HepG2 (cell line): ENCODE measurements around the gene NT5C2. TPM values are rescaled to one million over a fixed set of nuclear protein-coding genes. Genes with fewer than 3 reads are reported as not detected.

Experiments
- AKAP8 ChIP-seq: sonication (generic); formaldehyde crosslinking; IDR thresholded peaks from 2 replicates; pipeline ENCODE4 v1.5.1; 2020; ENCODE audit warnings: mild to moderate bottlenecking, missing genetic modification reagents
- ATRX ChIP-seq: sonication (generic); formaldehyde crosslinking; IDR thresholded peaks from 2 replicates; pipeline ENCODE4 v1.4.0; 2020; ENCODE audit warnings: missing genetic modification reagents, borderline replicate concordance
- GATAD1 ChIP-seq: IDR thresholded peaks from 2 replicates; pipeline ENCODE4 v1.6.1; 2016; ENCODE audit warnings: missing genetic modification reagents, missing compliant biosample characterization
- HNF4G ChIP-seq, 2 experiments: sonication (generic) in 1 of 2; formaldehyde crosslinking in 1 of 2; IDR thresholded peaks; 2 replicates each; pipeline versions ENCODE4 v1.4.0 to v1.6.1; 2011 to 2020; ENCODE audit warnings: borderline replicate concordance in 2 of 2, low read depth in 2 of 2, mild to moderate bottlenecking in 2 of 2, low read length in 1 of 2, missing genetic modification reagents in 1 of 2, moderate library complexity in 1 of 2
- JUND ChIP-seq: sonication (generic); formaldehyde crosslinking; IDR thresholded peaks from 2 replicates; pipeline ENCODE4 v1.8.0; 2022; ENCODE audit warnings: mild to moderate bottlenecking, missing genetic modification reagents
- KDM4B ChIP-seq: sonication (generic); formaldehyde crosslinking; IDR thresholded peaks from 2 replicates; pipeline ENCODE4 v1.4.0; 2020; ENCODE audit warnings: missing genetic modification reagents
- KDM6A ChIP-seq: IDR thresholded peaks from 2 replicates; pipeline ENCODE4 v1.6.1; 2016; ENCODE audit warnings: low read depth
- MAZ ChIP-seq, 2 experiments: sonication (generic) in 1 of 2; formaldehyde crosslinking in 1 of 2; IDR thresholded peaks; 2 replicates each; pipeline versions ENCODE4 v1.5.0 to v1.6.1; 2012 to 2020; ENCODE audit warnings: low read depth in 2 of 2, mild to moderate bottlenecking in 2 of 2, borderline replicate concordance in 1 of 2, improper control_type of control experiment in 1 of 2, low read length in 1 of 2, missing genetic modification reagents in 1 of 2, moderate library complexity in 1 of 2
- MED8 ChIP-seq: sonication (generic); formaldehyde crosslinking; IDR thresholded peaks from 2 replicates; pipeline ENCODE4 v1.8.1; 2023; ENCODE audit warnings: mild to moderate bottlenecking, missing genetic modification reagents; ENCODE audit not compliant: insufficient replicate concordance
- MEIS2 ChIP-seq: sonication (generic); formaldehyde crosslinking; IDR thresholded peaks from 2 replicates; pipeline ENCODE4 v1.9.0; 2021; ENCODE audit warnings: mild to moderate bottlenecking, missing genetic modification reagents
- SETDB1 ChIP-seq: sonication (generic); formaldehyde crosslinking; IDR thresholded peaks from 2 replicates; pipeline ENCODE4 v1.5.1; 2020; ENCODE audit warnings: missing genetic modification reagents, mild to moderate bottlenecking, borderline replicate concordance
- YY1 ChIP-seq: IDR thresholded peaks from 2 replicates; pipeline ENCODE4 v1.6.1; 2011; ENCODE audit warnings: low read length, low read depth, moderate library complexity, mild to moderate bottlenecking; ENCODE audit not compliant: insufficient read depth, insufficient replicate concordance
- ZNF292 ChIP-seq: sonication (generic); formaldehyde crosslinking; IDR thresholded peaks from 2 replicates; pipeline ENCODE4 v1.8.1; 2022; ENCODE audit warnings: mild to moderate bottlenecking, low read depth, missing genetic modification reagents, borderline replicate concordance
- ZNF329 ChIP-seq: sonication (generic); formaldehyde crosslinking; IDR thresholded peaks from 2 replicates; pipeline ENCODE4 v1.9.0; 2021; ENCODE audit warnings: low read depth, mild to moderate bottlenecking, missing genetic modification reagents
- ZNF333 ChIP-seq: sonication (generic); formaldehyde crosslinking; IDR thresholded peaks from 2 replicates; pipeline ENCODE4 v1.4.0; 2020; ENCODE audit warnings: mild to moderate bottlenecking, missing genetic modification reagents, borderline replicate concordance
- ZNF367 ChIP-seq: sonication (generic); formaldehyde crosslinking; IDR thresholded peaks from 2 replicates; pipeline ENCODE4 v1.4.0; 2020; ENCODE audit warnings: missing genetic modification reagents, borderline replicate concordance
- ZNF644 ChIP-seq: IDR thresholded peaks from 2 replicates; pipeline ENCODE4 v1.6.1; 2016; ENCODE audit warnings: low read depth
- ZNF761 ChIP-seq: sonication (generic); formaldehyde crosslinking; conservative IDR thresholded peaks from 2 replicates; pipeline ENCODE4 v1.4.0; 2020; ENCODE audit warnings: mild to moderate bottlenecking, missing genetic modification reagents
- polyA plus RNA-seq, 8 experiments: library from polyadenylated mRNA; depleted of rRNA in 3 of 8; stranded (reverse) in 7 of 8; unstranded in 1 of 8; fragments of >200 nt; fragmentation: Illumina TruSeq in 4 of 8; extraction: Trizol in 4 of 8; gene quantifications; 2 replicates each; pipeline versions ENCODE4 v1.2.1 to v1.2.3, GENCODE V29; 2011 to 2016; ENCODE audit warnings: low read depth in 4 of 8, missing spikeins in 1 of 8, mixed read lengths in 1 of 8; ENCODE audit not compliant: insufficient read depth in 1 of 8
- total RNA-seq, 5 experiments: library from RNA; depleted of rRNA; stranded (reverse); fragments of >200 nt; fragmentation: Illumina TruSeq; extraction: Trizol; gene quantifications; 2 replicates each; pipeline ENCODE4 v1.2.3, GENCODE V29; 2016; ENCODE audit warnings: low read depth in 1 of 5
- TF ChIP-seq, protein P1 (sequence below), 2 experiments: fragments of 450-650 bp in 1 of 2; sonication (generic) in 1 of 2; formaldehyde crosslinking; IDR thresholded peaks; 2 replicates each; pipeline versions ENCODE4 v1.5.0 to v1.8.0; 2020 to 2022; ENCODE audit warnings: mild to moderate bottlenecking in 1 of 2, missing genetic modification reagents in 1 of 2
- TF ChIP-seq, protein P2 (sequence below): sonication (generic); formaldehyde crosslinking; IDR thresholded peaks from 2 replicates; pipeline ENCODE4 v1.4.0; 2020; ENCODE audit warnings: missing genetic modification reagents, borderline replicate concordance
- TF ChIP-seq, protein P3 (sequence below): sonication (generic); formaldehyde crosslinking; IDR thresholded peaks from 2 replicates; pipeline ENCODE4 v1.5.0; 2020; ENCODE audit warnings: missing genetic modification reagents

The NT5C2 gene
- total and polyA plus RNA-seq, 2 of the 13 experiments (the other 11 are each of a cell fraction or from before 2014, with no cell fraction given), result 40.6 to 55.2 TPM

DNA sequence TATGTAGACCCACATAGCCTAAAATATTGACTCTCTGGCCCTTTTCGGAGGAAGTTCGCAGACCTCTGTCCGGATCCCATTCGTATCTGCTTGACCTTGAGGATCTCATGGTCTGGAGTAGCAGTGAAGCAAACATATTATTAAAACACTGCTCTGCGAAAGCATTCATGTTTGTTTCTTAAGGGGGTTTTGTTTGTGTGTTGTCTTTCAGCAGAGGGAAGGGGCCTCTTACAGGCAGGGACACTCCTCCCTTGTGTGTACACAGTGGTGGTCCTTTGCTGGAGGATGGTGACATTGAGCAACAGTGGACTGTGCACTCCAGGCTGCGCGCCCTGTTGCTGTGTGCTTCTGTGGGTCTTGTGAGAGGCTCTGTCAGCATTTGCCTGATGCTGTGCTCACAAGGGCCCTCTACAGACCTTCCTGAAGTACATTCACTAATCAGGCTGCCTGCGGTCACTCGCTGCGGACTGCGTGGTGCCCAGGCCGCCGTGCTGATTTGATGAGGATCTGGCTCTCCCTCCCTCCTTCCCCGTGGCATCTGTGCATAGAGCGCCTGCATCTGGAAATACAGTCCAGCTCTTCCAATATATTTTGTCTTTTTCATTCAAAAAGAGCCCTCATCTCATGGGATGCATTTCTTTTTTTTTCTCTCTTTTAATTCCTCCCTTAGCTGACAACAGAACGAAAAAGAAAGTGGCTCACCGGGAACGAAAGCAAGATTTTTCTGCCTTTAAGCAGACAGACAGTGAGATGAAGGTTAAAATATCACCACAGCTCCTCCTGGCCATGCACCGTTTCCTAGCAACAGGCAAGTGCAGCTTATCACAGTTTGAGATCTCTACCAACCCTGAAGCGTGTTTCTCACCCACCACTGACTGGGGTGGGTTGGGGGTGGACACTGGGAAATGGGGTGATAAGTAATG is 139.2 kb downstream of the NT5C2 start (continued):
- TF ChIP-seq, protein P1, sequence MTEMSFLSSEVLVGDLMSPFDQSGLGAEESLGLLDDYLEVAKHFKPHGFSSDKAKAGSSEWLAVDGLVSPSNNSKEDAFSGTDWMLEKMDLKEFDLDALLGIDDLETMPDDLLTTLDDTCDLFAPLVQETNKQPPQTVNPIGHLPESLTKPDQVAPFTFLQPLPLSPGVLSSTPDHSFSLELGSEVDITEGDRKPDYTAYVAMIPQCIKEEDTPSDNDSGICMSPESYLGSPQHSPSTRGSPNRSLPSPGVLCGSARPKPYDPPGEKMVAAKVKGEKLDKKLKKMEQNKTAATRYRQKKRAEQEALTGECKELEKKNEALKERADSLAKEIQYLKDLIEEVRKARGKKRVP (CRISPR knock-in tag; IDR thresholded peaks at IDR 0.05), result peak in 1 of 2 experiments; percentile 70; a peak in 2 of 4 replicates
- 0 out of 2 replicates have a peak, but pooled peaks have one; percentile 66 for TF ChIP-seq ZNF329 (CRISPR knock-in tag)
- peak; percentile 93 for TF ChIP-seq KDM6A
- TF ChIP-seq GATAD1 (CRISPR knock-in tag), result peak; percentile 83
- TF ChIP-seq JUND (CRISPR knock-in tag), result no peak; the same call in 1 of the 2 replicates
- peak; percentile 95 for TF ChIP-seq KDM4B (CRISPR knock-in tag)
- no peak for TF ChIP-seq ZNF367 (CRISPR knock-in tag)
- peak; percentile 62 for TF ChIP-seq YY1
- peak; percentile 96 for TF ChIP-seq ZNF761 (CRISPR knock-in tag)
- TF ChIP-seq, protein P2, sequence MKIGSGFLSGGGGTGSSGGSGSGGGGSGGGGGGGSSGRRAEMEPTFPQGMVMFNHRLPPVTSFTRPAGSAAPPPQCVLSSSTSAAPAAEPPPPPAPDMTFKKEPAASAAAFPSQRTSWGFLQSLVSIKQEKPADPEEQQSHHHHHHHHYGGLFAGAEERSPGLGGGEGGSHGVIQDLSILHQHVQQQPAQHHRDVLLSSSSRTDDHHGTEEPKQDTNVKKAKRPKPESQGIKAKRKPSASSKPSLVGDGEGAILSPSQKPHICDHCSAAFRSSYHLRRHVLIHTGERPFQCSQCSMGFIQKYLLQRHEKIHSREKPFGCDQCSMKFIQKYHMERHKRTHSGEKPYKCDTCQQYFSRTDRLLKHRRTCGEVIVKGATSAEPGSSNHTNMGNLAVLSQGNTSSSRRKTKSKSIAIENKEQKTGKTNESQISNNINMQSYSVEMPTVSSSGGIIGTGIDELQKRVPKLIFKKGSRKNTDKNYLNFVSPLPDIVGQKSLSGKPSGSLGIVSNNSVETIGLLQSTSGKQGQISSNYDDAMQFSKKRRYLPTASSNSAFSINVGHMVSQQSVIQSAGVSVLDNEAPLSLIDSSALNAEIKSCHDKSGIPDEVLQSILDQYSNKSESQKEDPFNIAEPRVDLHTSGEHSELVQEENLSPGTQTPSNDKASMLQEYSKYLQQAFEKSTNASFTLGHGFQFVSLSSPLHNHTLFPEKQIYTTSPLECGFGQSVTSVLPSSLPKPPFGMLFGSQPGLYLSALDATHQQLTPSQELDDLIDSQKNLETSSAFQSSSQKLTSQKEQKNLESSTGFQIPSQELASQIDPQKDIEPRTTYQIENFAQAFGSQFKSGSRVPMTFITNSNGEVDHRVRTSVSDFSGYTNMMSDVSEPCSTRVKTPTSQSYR (CRISPR knock-in tag), result peak; percentile 88
- TF ChIP-seq ZNF292, result peak; percentile 98; the same call in 1 of the 2 replicates
- TF ChIP-seq MED8 (CRISPR knock-in tag), result no peak
- TF ChIP-seq MEIS2 (CRISPR knock-in tag), result peak; percentile 89; the same call in 1 of the 2 replicates
- TF ChIP-seq ATRX (CRISPR knock-in tag), result no peak; the same call in 1 of the 2 replicates
- TF ChIP-seq HNF4G (IDR thresholded peaks at IDR 0.05; ENCODE audit: borderline replicate concordance, low read depth, low read length), result peak; percentile 95
- TF ChIP-seq HNF4G (CRISPR knock-in tag; IDR thresholded peaks at IDR 0.05; ENCODE audit: borderline replicate concordance, low read depth), result peak; percentile 97
- TF ChIP-seq AKAP8 (CRISPR knock-in tag), result no peak
- TF ChIP-seq ZNF644 (CRISPR knock-in tag), result peak; percentile 79; the same call in 1 of the 2 replicates
- TF ChIP-seq SETDB1 (CRISPR knock-in tag), result no peak
- no peak for TF ChIP-seq ZNF333
- TF ChIP-seq, protein P3, sequence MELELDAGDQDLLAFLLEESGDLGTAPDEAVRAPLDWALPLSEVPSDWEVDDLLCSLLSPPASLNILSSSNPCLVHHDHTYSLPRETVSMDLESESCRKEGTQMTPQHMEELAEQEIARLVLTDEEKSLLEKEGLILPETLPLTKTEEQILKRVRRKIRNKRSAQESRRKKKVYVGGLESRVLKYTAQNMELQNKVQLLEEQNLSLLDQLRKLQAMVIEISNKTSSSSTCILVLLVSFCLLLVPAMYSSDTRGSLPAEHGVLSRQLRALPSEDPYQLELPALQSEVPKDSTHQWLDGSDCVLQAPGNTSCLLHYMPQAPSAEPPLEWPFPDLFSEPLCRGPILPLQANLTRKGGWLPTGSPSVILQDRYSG (CRISPR knock-in tag), result peak; percentile 57; the same call in 1 of the 2 replicates
- TF ChIP-seq MAZ (IDR thresholded peaks at IDR 0.05; ENCODE audit: borderline replicate concordance, low read depth, low read length), result no peak
- TF ChIP-seq MAZ (CRISPR knock-in tag; IDR thresholded peaks at IDR 0.05; ENCODE audit: low read depth), result peak; percentile 84
